HG02943 (cell line): ENCODE results near the gene MSANTD7.
A peak's percentile ranks its signal among the peaks of the same experiment; 100 is the strongest.

Experiments
- ATAC-seq: cut with Tn5 transposase; IDR thresholded peaks from one replicate; pipeline ENCODE4 v1.9.1; 2021; ENCODE audit warnings: mild to moderate bottlenecking, low read depth, moderate library complexity; ENCODE audit not compliant: unreplicated experiment

Gene MSANTD7

GRCh38 chr10:14879124-14879927 is 41.2 kb downstream of the MSANTD7 start:
- peak; percentile 22 for ATAC-seq

- no peak for ATAC-seq
These were observed 41.8 kb downstream of the MSANTD7 start for GRCh38 chr10:14879928-14880193.

GRCh38 chr10:14880229-14880628 is 42.1 kb downstream of the MSANTD7 start:
- ATAC-seq, result no peak

- no peak for ATAC-seq
These were observed 46.0 kb downstream of the MSANTD7 start for GRCh38 chr10:14884082-14884481.
